ENCODE results near the gene ZNF700. TPM values are rescaled to one million over a fixed set of nuclear protein-coding genes. Genes with fewer than 3 reads are reported as not detected.
"Not testable (repeated sequence)": the region's sequence is repeated elsewhere in the genome, so short reads cannot be mapped to it uniquely, and the experiment has no call there.

ZNF700 gene
- total and polyA plus RNA-seq, 7 experiments from 2014 or later, result 2.3 to 26.4 (median 18.7) TPM

- Histone ChIP-seq H3K4me3 (ENCODE audit: low read length) (peak overlapping the region; percentile 86), H3K36me3 (ENCODE audit: control insufficient read depth in 2 of 3, insufficient read depth in 3 of 3, low read length in 3 of 3) (peaks cover 0 to 7% (median 0%) of the 10 kb centered on the region in 3 experiments), H3K9me3 (ENCODE audit: control insufficient read depth in 2 of 3, low read length in 3 of 3) (no peaks in the 10 kb centered on the region), H3K4me1 (ENCODE audit: control insufficient read depth in 2 of 2, insufficient read depth in 2 of 2, low read length in 2 of 2) (peaks cover 5 to 9% of the 10 kb centered on the region in 2 donors), H3K27ac (ENCODE audit: low read depth, low read length) (peak overlapping the region; percentile 71), H3K27me3 (ENCODE audit: control insufficient read depth in 2 of 2, insufficient read depth in 2 of 2, low read length in 2 of 2) (no peaks in the 10 kb centered on the region)
- CTCF ChIA-PET, result interaction anchor here (0.6 to 1.6 kb wide), 4 partner anchors 37 to 253 kb away, joined by 3 to 4 read pairs (median 3); partner anchors contain the start of gene ZNF20
- DNase-seq, result no peak
- Mint-ChIP-seq H3K4me1 (peaks cover 20 to 42% (median 27%) of the 10 kb centered on the region in 7 donors), H3K27ac (peak overlapping the region in 8 of 9 donors; percentile 30 to 92 (median 90)), H3K4me3 (peak overlapping the region; percentile 88 to 95 (median 94)), H3K36me3 (peaks cover 0 to 14% (median 5%) of the 10 kb centered on the region in 5 donors), H3K9me3 (peaks cover 0 to 15% (median 4%) of the 10 kb centered on the region in 11 donors), H3K27me3 (peaks cover 0 to 3% (median 0%) of the 10 kb centered on the region in 5 donors)
- ATAC-seq, result peak; percentile 21
- POLR2A ChIA-PET, result interaction anchor here (1.3 to 1.6 kb wide), 2 partner anchors 77 to 100 kb away, joined by 5 read pairs; partner anchors contain the start of gene ZNF763
- intact Hi-C loops (cut with micrococcal nuclease), result loop anchor here in 1 of 2 donors (1.0 to 2.0 kb wide), 3 partner anchors 36 to 254 kb away; partner anchors contain the start of gene ZNF439
These were observed 37.7 kb upstream of the ZNF700 start for GRCh38 chr19:11887234-11887610.

GRCh38 chr19:11887611-11888531 is 37.0 kb upstream of the ZNF700 start, which contains the start of gene ZNF69:
ZNF69 (plus strand) TSS chr19:11887782; CDS start chr19:11887924, 142 bp downstream.
- peak within 1 kb of the TSS; percentile 88 to 95 (median 94) for H3K4me3 Mint-ChIP-seq

GRCh38 chr19:11889901-11890300 is 35.0 kb upstream of the ZNF700 start:
- DNase-seq; H3K27me3 Mint-ChIP-seq; intact Hi-C loops (cut with micrococcal nuclease); ATAC-seq; CTCF ChIA-PET; H3K4me3 ChIP-seq (ENCODE audit: low read length); POLR2A ChIA-PET; H3K27ac ChIP-seq (ENCODE audit: low read depth, low read length); H3K9me3 ChIP-seq (ENCODE audit: control insufficient read depth in 2 of 3, low read length in 3 of 3); H3K4me1 ChIP-seq (ENCODE audit: control insufficient read depth in 2 of 2, insufficient read depth in 2 of 2, low read length in 2 of 2); H3K27me3 ChIP-seq (ENCODE audit: control insufficient read depth in 2 of 2, insufficient read depth in 2 of 2, low read length in 2 of 2): not testable (repeated sequence)
- peaks cover 20 to 42% (median 27%) of the 10 kb centered on the region in 7 donors for H3K4me1 Mint-ChIP-seq
- peak overlapping the region in 7 of 10 donors; percentile 26 to 95 (median 49) for H3K4me3 Mint-ChIP-seq
- peaks cover under 1 to 24% (median 5%) of the 10 kb centered on the region in 11 donors for H3K9me3 Mint-ChIP-seq
- peaks cover 0 to 12% (median 0%) of the 10 kb centered on the region in 3 experiments for H3K36me3 ChIP-seq (ENCODE audit: control insufficient read depth in 2 of 3, insufficient read depth in 3 of 3, low read length in 3 of 3)
- H3K27ac Mint-ChIP-seq, result peak overlapping the region in 2 of 9 donors; percentile 19 to 28
- H3K36me3 Mint-ChIP-seq, result peaks cover 12 to 20% (median 18%) of the 10 kb centered on the region in 5 donors

More at GRCh38 chr19:11887611-11888531, 37.0 kb upstream of the ZNF700 start, which contains the start of gene ZNF69:
- ChIA-PET CTCF (interaction anchor here (0.6 to 1.6 kb wide), 5 partner anchors 16 to 253 kb away, joined by 3 to 4 read pairs (median 3); partner anchors contain the start of gene ZNF20), POLR2A (interaction anchor here (1.3 to 1.6 kb wide), 2 partner anchors 77 to 100 kb away, joined by 5 read pairs; partner anchors contain the start of gene ZNF763)
- Histone ChIP-seq H3K4me1 (ENCODE audit: control insufficient read depth in 2 of 2, insufficient read depth in 2 of 2, low read length in 2 of 2) (peaks cover 5 to 9% of the 10 kb centered on the region in 2 donors), H3K9me3 (ENCODE audit: control insufficient read depth in 2 of 3, low read length in 3 of 3) (no peaks in the 10 kb centered on the region), H3K36me3 (ENCODE audit: control insufficient read depth in 2 of 3, insufficient read depth in 3 of 3, low read length in 3 of 3) (peaks cover 0 to 7% (median 0%) of the 10 kb centered on the region in 3 experiments), H3K4me3 (ENCODE audit: low read length) (peak within 1 kb of the TSS; percentile 86), H3K27me3 (ENCODE audit: control insufficient read depth in 2 of 2, insufficient read depth in 2 of 2, low read length in 2 of 2) (no peaks in the 10 kb centered on the region), H3K27ac (ENCODE audit: low read depth, low read length) (peak within 1 kb of the TSS; percentile 71)
- Mint-ChIP-seq H3K27ac (peak within 1 kb of the TSS; percentile 85 to 92 (median 90)), H3K9me3 (peaks cover 0 to 15% (median 4%) of the 10 kb centered on the region in 11 donors), H3K36me3 (peaks cover 0 to 14% (median 5%) of the 10 kb centered on the region in 5 donors), H3K4me1 (peaks cover 20 to 42% (median 27%) of the 10 kb centered on the region in 7 donors), H3K27me3 (peaks cover 0 to 3% (median 0%) of the 10 kb centered on the region in 5 donors)
- peak; percentile 25 to 64 (median 55) for DNase-seq
- peak; percentile 87 for ATAC-seq
- intact Hi-C loops (cut with micrococcal nuclease), result loop anchor here in 1 of 2 donors (1.0 to 2.0 kb wide), 3 partner anchors 35 to 253 kb away; partner anchors contain the start of gene ZNF439

GRCh38 chr19:11890634-11891033 is 34.3 kb upstream of the ZNF700 start:
- Mint-ChIP-seq H3K9me3 (peaks cover 6 to 28% (median 12%) of the 10 kb centered on the region in 11 donors), H3K27me3 (no peaks in the 10 kb centered on the region), H3K27ac (no peak overlapping the region), H3K4me1 (peaks cover 20 to 42% (median 27%) of the 10 kb centered on the region in 7 donors), H3K36me3 (peaks cover 19 to 26% (median 24%) of the 10 kb centered on the region in 5 donors), H3K4me3 (no peak overlapping the region)
- peaks cover 0 to 12% (median 0%) of the 10 kb centered on the region in 3 experiments for H3K36me3 ChIP-seq (ENCODE audit: control insufficient read depth in 2 of 3, insufficient read depth in 3 of 3, low read length in 3 of 3)
- DNase-seq (no peak), ATAC-seq (no peak)
- ChIA-PET CTCF (no interaction called here), POLR2A (no interaction called here)
- intact Hi-C loops (cut with micrococcal nuclease), result no loop called here
- H3K27ac ChIP-seq (ENCODE audit: low read depth, low read length), result no peak overlapping the region
- no peaks in the 10 kb centered on the region for H3K9me3 ChIP-seq (ENCODE audit: control insufficient read depth in 2 of 3, low read length in 3 of 3)
- no peaks in the 10 kb centered on the region for H3K27me3 ChIP-seq (ENCODE audit: control insufficient read depth in 2 of 2, insufficient read depth in 2 of 2, low read length in 2 of 2)
- no peak overlapping the region for H3K4me3 ChIP-seq (ENCODE audit: low read length)
- peaks cover 5 to 9% of the 10 kb centered on the region in 2 donors for H3K4me1 ChIP-seq (ENCODE audit: control insufficient read depth in 2 of 2, insufficient read depth in 2 of 2, low read length in 2 of 2)

GRCh38 chr19:11894851-11895250 is 30.1 kb upstream of the ZNF700 start:
- Mint-ChIP-seq H3K9me3 (peaks cover 6 to 38% (median 27%) of the 10 kb centered on the region in 11 donors), H3K4me1 (peaks cover 0 to 10% (median 3%) of the 10 kb centered on the region in 7 donors), H3K27ac (no peak overlapping the region), H3K4me3 (peak overlapping the region in 1 of 10 donors; percentile 47), H3K27me3 (no peaks in the 10 kb centered on the region), H3K36me3 (peaks cover 12 to 39% (median 33%) of the 10 kb centered on the region in 5 donors)
- ChIA-PET CTCF (no interaction called here), POLR2A (no interaction called here)
- no peaks in the 10 kb centered on the region for H3K27me3 ChIP-seq (ENCODE audit: control insufficient read depth in 2 of 2, insufficient read depth in 2 of 2, low read length in 2 of 2)
- ATAC-seq, result no peak
- peaks cover 0 to 5% (median 0%) of the 10 kb centered on the region in 3 experiments for H3K36me3 ChIP-seq (ENCODE audit: control insufficient read depth in 2 of 3, insufficient read depth in 3 of 3, low read length in 3 of 3)
- peaks cover 0 to 10% (median 0%) of the 10 kb centered on the region in 3 experiments for H3K9me3 ChIP-seq (ENCODE audit: control insufficient read depth in 2 of 3, low read length in 3 of 3)
- H3K4me1 ChIP-seq (ENCODE audit: control insufficient read depth in 2 of 2, insufficient read depth in 2 of 2, low read length in 2 of 2), result no peaks in the 10 kb centered on the region
- no peak overlapping the region for H3K4me3 ChIP-seq (ENCODE audit: low read length)
- intact Hi-C loops (cut with micrococcal nuclease), result no loop called here
- DNase-seq, result no peak
- H3K27ac ChIP-seq (ENCODE audit: low read depth, low read length), result no peak overlapping the region

- no peaks in the 10 kb centered on the region for H3K4me1 ChIP-seq (ENCODE audit: control insufficient read depth in 2 of 2, insufficient read depth in 2 of 2, low read length in 2 of 2)
- no peak overlapping the region for H3K27ac ChIP-seq (ENCODE audit: low read depth, low read length)
- Mint-ChIP-seq H3K36me3 (peaks cover 21 to 70% (median 56%) of the 10 kb centered on the region in 5 donors), H3K27ac (no peak overlapping the region), H3K9me3 (peaks cover 0 to 92% (median 64%) of the 10 kb centered on the region in 11 donors), H3K4me1 (peaks cover 0 to 2% (median 0%) of the 10 kb centered on the region in 7 donors), H3K27me3 (no peaks in the 10 kb centered on the region), H3K4me3 (no peak overlapping the region)
- intact Hi-C loops (cut with micrococcal nuclease), result no loop called here
- POLR2A ChIA-PET, result no interaction called here
- DNase-seq, result no peak
- peaks cover 0 to 30% (median 9%) of the 10 kb centered on the region in 3 experiments for H3K36me3 ChIP-seq (ENCODE audit: control insufficient read depth in 2 of 3, insufficient read depth in 3 of 3, low read length in 3 of 3)
- no peak for ATAC-seq
- CTCF ChIA-PET, result no interaction called here
- no peaks in the 10 kb centered on the region for H3K27me3 ChIP-seq (ENCODE audit: control insufficient read depth in 2 of 2, insufficient read depth in 2 of 2, low read length in 2 of 2)
- no peak overlapping the region for H3K4me3 ChIP-seq (ENCODE audit: low read length)
- H3K9me3 ChIP-seq (ENCODE audit: control insufficient read depth in 2 of 3, low read length in 3 of 3), result peaks cover 0 to 62% (median 18%) of the 10 kb centered on the region in 3 experiments
These were observed 22.7 kb upstream of the ZNF700 start for GRCh38 chr19:11902228-11902627.
